PFSK-1 (cell line): ENCODE data around the gene GIPC2.

ENCODE experiments used
- POLR2AphosphoS5 ChIP-seq: IDR thresholded peaks from 2 replicates; pipeline ENCODE4 v1.6.1; 2012; ENCODE audit warnings: low read depth, mild to moderate bottlenecking, control low read depth, low read length, moderate library complexity
- REST ChIP-seq, 2 experiments: IDR thresholded peaks; 2 replicates each; pipeline versions ENCODE4 v1.6.1 to v1.8.0; 2011 to 2012; ENCODE audit warnings: low read depth in 2 of 2, low read length in 2 of 2, control low read depth in 1 of 2, inconsistent platforms in 1 of 2, mild to moderate bottlenecking in 1 of 2, moderate library complexity in 1 of 2; ENCODE audit not compliant: insufficient read depth in 1 of 2
- TAF1 ChIP-seq: IDR thresholded peaks from 2 replicates; pipeline ENCODE4 v1.6.1; 2012; ENCODE audit warnings: low read length, control low read depth, borderline replicate concordance; ENCODE audit not compliant: insufficient read depth

GRCh38 chr1:78088015-78088414, 42.2 kb downstream of the GIPC2 start:
- no peak for TF ChIP-seq REST (IDR thresholded peaks at IDR 0.05; ENCODE audit: insufficient read depth in 1 of 2, low read depth in 2 of 2, low read length in 2 of 2)
- TF ChIP-seq POLR2AphosphoS5: no peak
- TF ChIP-seq TAF1: no peak
